ENCODE data around the gene TMEM272. TPM values are rescaled to one million over a fixed set of nuclear protein-coding genes. Genes with fewer than 3 reads are reported as not detected.

The TMEM272 gene
- total RNA-seq, 1 experiment from 2014 or later = 0.15 TPM

GRCh38 chr13:51817717-51818116, 27.3 kb downstream of the TMEM272 start:
- Histone ChIP-seq H3K27me3 (ENCODE audit: control insufficient read depth, insufficient read depth, low read length) (no peaks in the 10 kb centered on the region), H3K4me3 (ENCODE audit: low read depth in 2 of 2, low read length in 2 of 2) (no peak overlapping the region), H3K27ac (ENCODE audit: low read length) (no peak overlapping the region), H3K36me3 (ENCODE audit: control insufficient read depth, insufficient read depth, low read length) (no peaks in the 10 kb centered on the region), H3K4me1 (ENCODE audit: control insufficient read depth, insufficient read depth, low read length) (no peaks in the 10 kb centered on the region), H3K9me3 (ENCODE audit: control insufficient read depth, insufficient read depth, low read depth, low read length) (no peaks in the 10 kb centered on the region)
- POLR2A ChIA-PET = no interaction called here
- no TSS peak for BruUV-seq (replicated peaks)
- CTCF ChIA-PET = interaction anchor here (0.6 kb wide), 1 partner anchor 696 kb away, joined by 4 read pairs; no protein-coding TSS in a partner anchor
- in situ Hi-C loops (cut with HindIII; ENCODE audit: low pct_unique_long_range_greater_than_20kb, low sequenced_read_pairs) (no loop called here), intact Hi-C loops (cut with micrococcal nuclease; ENCODE audit: unreplicated experiment) (no loop called here)
- no peak for DNase-seq (ENCODE audit: low read depth, low spot score)
- TF ChIP-seq TCF7L2 (IDR thresholded peaks at IDR 0.05; ENCODE audit: low read depth, low read length) (no peak), CTCF (IDR thresholded peaks at IDR 0.05) (no peak), SIN3A (IDR thresholded peaks at IDR 0.05; ENCODE audit: borderline replicate concordance, insufficient read depth, low read depth, low read length) (no peak), REST (IDR thresholded peaks at IDR 0.05; ENCODE audit: insufficient read depth in 1 of 2, low read depth in 2 of 2, low read length in 1 of 2) (no peak), POLR2AphosphoS5 (IDR thresholded peaks at IDR 0.05; ENCODE audit: low read depth, low read length) (no peak)
- ATAC-seq = no peak

GRCh38 chr13:51816604-51817249, 28.2 kb downstream of the TMEM272 start:
- DNase-seq (ENCODE audit: low read depth, low spot score) (no peak), ATAC-seq (no peak)
- no peaks in the 10 kb centered on the region for H3K4me1 ChIP-seq (ENCODE audit: control insufficient read depth, insufficient read depth, low read length)
- in situ Hi-C loops (cut with HindIII; ENCODE audit: low pct_unique_long_range_greater_than_20kb, low sequenced_read_pairs) = no loop called here
- no peaks in the 10 kb centered on the region for H3K27me3 ChIP-seq (ENCODE audit: control insufficient read depth, insufficient read depth, low read length)
- intact Hi-C loops (cut with micrococcal nuclease; ENCODE audit: unreplicated experiment) = no loop called here
- no peaks in the 10 kb centered on the region for H3K9me3 ChIP-seq (ENCODE audit: control insufficient read depth, insufficient read depth, low read depth, low read length)
- ChIA-PET POLR2A (no interaction called here), CTCF (no interaction called here)
- no peak overlapping the region for H3K4me3 ChIP-seq (ENCODE audit: low read depth in 2 of 2, low read length in 2 of 2)
- H3K27ac ChIP-seq (ENCODE audit: low read length) = no peak overlapping the region
- no peak for TF ChIP-seq REST (IDR thresholded peaks at IDR 0.05; ENCODE audit: insufficient read depth in 1 of 2, low read depth in 2 of 2, low read length in 1 of 2)
- TF ChIP-seq CTCF (IDR thresholded peaks at IDR 0.05) = no peak
- TF ChIP-seq TCF7L2 (IDR thresholded peaks at IDR 0.05; ENCODE audit: low read depth, low read length) = no peak
- no peak for TF ChIP-seq POLR2AphosphoS5 (IDR thresholded peaks at IDR 0.05; ENCODE audit: low read depth, low read length)
- TF ChIP-seq SIN3A (IDR thresholded peaks at IDR 0.05; ENCODE audit: borderline replicate concordance, insufficient read depth, low read depth, low read length) = no peak
- no TSS peak for BruUV-seq (replicated peaks)
- no peaks in the 10 kb centered on the region for H3K36me3 ChIP-seq (ENCODE audit: control insufficient read depth, insufficient read depth, low read length)

Measured in Panc1 (cell line).